GM18505 (cell line): ENCODE data around the gene SNN.

ENCODE experiments used
- ATAC-seq: cut with Tn5 transposase; IDR thresholded peaks from one replicate; pipeline ENCODE4 v1.9.1; 2021; ENCODE audit not compliant: unreplicated experiment
- POLR2A ChIP-seq: IDR thresholded peaks from 4 replicates; pipeline ENCODE4 v1.6.1; 2011; ENCODE audit warnings: borderline replicate concordance; ENCODE audit not compliant: insufficient read depth, insufficient read length; ENCODE audit errors: extremely low read depth

Gene SNN

DNA sequence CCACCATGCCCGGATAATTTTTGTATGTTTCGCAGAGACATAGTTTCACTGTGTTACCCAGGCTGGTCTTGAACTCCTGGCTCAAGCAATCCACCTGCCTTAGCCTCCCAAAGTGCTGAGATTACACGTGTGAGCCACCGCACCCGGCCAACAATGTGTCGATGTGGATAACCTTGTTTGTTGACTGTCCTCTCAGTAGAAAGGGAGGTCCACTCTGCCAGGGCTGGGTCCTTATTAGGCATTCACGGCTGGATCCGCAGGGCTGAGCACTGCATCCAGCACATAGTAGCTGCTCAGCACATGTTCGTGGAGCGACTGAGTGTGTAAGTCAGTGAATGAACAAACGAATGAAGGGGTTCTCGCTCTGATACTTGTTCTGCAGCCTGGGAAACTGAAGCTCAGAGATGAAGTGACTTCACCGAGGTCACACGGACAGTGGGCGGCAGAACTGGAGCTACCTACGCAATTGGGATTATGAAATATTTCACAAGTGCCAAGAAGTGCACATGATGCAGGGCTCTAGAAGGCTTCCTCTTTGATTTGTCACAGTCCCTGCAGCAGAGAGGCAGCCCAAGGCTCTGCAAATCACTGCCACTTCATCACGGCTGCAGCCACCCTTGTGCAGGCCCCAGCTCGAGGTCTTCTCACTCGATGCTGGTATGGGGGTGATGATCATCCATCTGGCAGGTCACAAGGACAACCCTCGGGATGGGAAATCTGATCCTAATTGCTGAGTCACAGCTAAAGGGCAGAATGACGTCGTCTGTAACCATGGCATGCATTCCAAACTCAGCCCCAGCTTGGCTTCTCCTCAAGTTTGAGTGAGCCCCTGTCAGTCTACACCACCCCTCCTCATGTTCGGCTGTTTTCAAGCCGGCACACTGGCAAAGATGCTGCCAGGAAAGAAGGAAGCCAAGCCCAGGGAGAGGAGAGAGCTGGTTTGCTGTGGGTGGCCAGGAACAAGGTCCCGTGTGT, 28.0 kb upstream of the SNN start:
- TF ChIP-seq POLR2A, result no peak
- ATAC-seq, result no peak

GRCh38 chr16:11640987-11641817, 27.1 kb upstream of the SNN start:
- TF ChIP-seq POLR2A, result no peak
- no peak for ATAC-seq

- no peak for TF ChIP-seq POLR2A
- no peak for ATAC-seq
Measured at GRCh38 chr16:11642765-11643116, 25.5 kb upstream of the SNN start.

- TF ChIP-seq POLR2A, result no peak
- no peak for ATAC-seq
Measured at GRCh38 chr16:11649276-11649675, 19.0 kb upstream of the SNN start.

GRCh38 chr16:11650641-11651591, 17.3 kb upstream of the SNN start:
- no peak for TF ChIP-seq POLR2A
- ATAC-seq, result no peak

- no peak for ATAC-seq
- no peak for TF ChIP-seq POLR2A
Measured at GRCh38 chr16:11651796-11652195, 16.5 kb upstream of the SNN start.

DNA sequence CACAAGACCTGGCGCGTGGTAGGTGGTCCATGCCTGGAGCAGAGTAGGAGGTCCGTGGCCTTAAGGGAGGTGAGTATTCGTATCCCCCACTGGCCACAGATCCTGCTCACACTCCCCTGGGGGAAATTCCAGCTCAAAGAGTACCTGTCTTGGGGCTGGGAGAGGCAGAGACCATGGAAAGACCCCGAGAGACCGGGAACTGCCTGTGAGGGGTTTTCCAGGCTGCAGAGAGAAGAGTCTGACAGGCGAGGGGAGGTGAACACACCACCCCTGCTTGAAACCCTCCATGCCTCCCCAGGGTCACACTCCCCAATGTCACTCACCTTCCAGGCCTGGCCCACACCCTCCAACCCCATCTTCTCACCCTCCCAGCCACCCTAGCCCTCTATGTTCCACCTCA, 12.6 kb upstream of the SNN start:
- no peak for ATAC-seq
- no peak for TF ChIP-seq POLR2A

DNA sequence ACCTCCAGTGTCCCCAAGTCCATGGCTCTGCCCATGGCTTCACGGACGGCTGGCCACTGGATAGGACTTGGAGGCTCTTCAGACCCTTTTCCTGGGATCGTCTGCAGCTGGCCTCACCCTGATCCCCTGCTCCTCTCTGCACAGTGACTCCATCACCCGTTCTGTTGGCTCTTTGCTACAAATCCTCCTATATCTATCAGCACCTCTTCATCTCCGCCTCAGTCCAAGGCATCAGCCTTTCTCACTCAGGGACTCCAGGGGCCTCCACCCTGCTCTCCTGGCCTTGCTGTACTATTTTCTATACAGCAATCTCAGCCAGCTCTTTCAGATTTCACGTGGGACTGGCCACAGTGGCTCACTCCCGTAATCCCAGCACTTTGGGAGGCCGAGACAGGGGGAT, 10.7 kb upstream of the SNN start:
- no peak for TF ChIP-seq POLR2A

GRCh38 chr16:11658896-11659708, 9.2 kb upstream of the SNN start:
- no peak for TF ChIP-seq POLR2A
- no peak for ATAC-seq

More for the DNA sequence above, 10.7 kb upstream of the SNN start:
- ATAC-seq, result no peak

- ATAC-seq, result no peak
Measured at GRCh38 chr16:11660565-11660964, 7.7 kb upstream of the SNN start.

GRCh38 chr16:11662582-11662981, 5.7 kb upstream of the SNN start:
- no peak for TF ChIP-seq POLR2A
- no peak for ATAC-seq

More at GRCh38 chr16:11660565-11660964, 7.7 kb upstream of the SNN start:
- no peak for TF ChIP-seq POLR2A

DNA sequence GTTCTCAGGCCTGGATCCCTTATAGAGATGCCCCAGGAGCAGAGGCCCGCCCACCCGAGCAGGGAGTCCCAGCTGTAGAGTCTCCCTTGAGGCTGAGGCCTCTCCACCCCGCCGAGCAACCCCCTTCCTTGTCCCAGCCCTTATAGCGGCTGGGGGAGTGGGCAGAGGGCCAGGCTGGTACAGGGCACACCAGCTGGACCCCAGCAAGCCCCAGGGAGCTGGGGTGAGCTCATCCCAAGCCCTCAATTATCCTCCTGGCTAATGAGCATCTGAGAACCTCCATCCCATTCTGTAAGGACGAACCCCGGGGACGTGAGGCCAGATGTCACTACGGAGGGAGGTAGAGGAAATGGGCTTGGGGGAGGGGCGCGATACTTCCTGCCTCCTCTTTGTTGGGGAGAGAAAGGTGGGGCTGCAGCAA, 3.2 kb upstream of the SNN start:
- TF ChIP-seq POLR2A, result no peak
- ATAC-seq, result no peak

GRCh38 chr16:11666103-11667055, 1.9 kb upstream of the SNN start:
- TF ChIP-seq POLR2A, result no peak
- no peak for ATAC-seq
